Neural progenitor cell (in vitro differentiated cells): ENCODE measurements around the gene PDE6D. TPM values are rescaled to one million over a fixed set of nuclear protein-coding genes. Genes with fewer than 3 reads are reported as not detected.

Source experiments
- DNase-seq: peaks from one replicate; pipeline ENCODE4 v3.0.0-alpha.2; 2016; ENCODE audit warnings: low spot score
- H2AFZ ChIP-seq: fragments of 200-600 bp; sonication (generic); replicated peaks from 2 replicates; pipeline ENCODE4 v1.6.1; 2016; ENCODE audit warnings: antibody characterized with exemption
- H3F3A ChIP-seq: fragments of 200-600 bp; sonication (generic); 2 replicates; pipeline ENCODE4 v1.6.1; 2016; ENCODE audit warnings: antibody characterized with exemption, low read depth
- H3K27ac ChIP-seq: fragments of 200-600 bp; sonication (generic); 2 replicates; pipeline ENCODE4 v1.5.1; 2016; ENCODE audit warnings: mild to moderate bottlenecking
- H3K27me3 ChIP-seq: fragments of 200-600 bp; sonication (generic); 2 replicates; pipeline ENCODE4 v1.6.1; 2016; ENCODE audit warnings: mild to moderate bottlenecking, moderate library complexity
- H3K36me3 ChIP-seq: fragments of 200-600 bp; sonication (generic); 2 replicates; pipeline ENCODE4 v1.5.1; 2016
- H3K4me1 ChIP-seq: fragments of 200-600 bp; sonication (generic); 2 replicates; pipeline ENCODE4 v1.6.1; 2016; ENCODE audit warnings: mixed run types
- H3K4me2 ChIP-seq: fragments of 200-600 bp; sonication (generic); 2 replicates; pipeline ENCODE4 v1.6.1; 2016
- H3K4me3 ChIP-seq: fragments of 200-600 bp; sonication (generic); 2 replicates; pipeline ENCODE4 v1.5.1; 2016
- H3K79me2 ChIP-seq: fragments of 200-600 bp; sonication (generic); 2 replicates; pipeline ENCODE4 v1.6.1; 2016; ENCODE audit warnings: low read depth
- H3K9ac ChIP-seq: fragments of 200-600 bp; sonication (generic); 2 replicates; pipeline ENCODE4 v1.6.1; 2016
- H3K9me3 ChIP-seq: fragments of 200-600 bp; sonication (generic); 2 replicates; pipeline ENCODE4 v1.5.1; 2016; ENCODE audit warnings: low read depth
- H4K20me1 ChIP-seq: fragments of 200-600 bp; sonication (generic); 2 replicates; pipeline ENCODE4 v1.6.1; 2016; ENCODE audit warnings: low read depth
- H3K27ac Mint-ChIP-seq: 3 replicates; pipeline ENCODE4 v1.8.0; 2021; ENCODE audit warnings: mixed read lengths
- H3K27me3 Mint-ChIP-seq: 2 replicates; pipeline ENCODE4 v1.8.0; 2022; ENCODE audit warnings: low read depth, mild to moderate bottlenecking, inconsistent platforms, moderate library complexity, mixed read lengths; ENCODE audit not compliant: insufficient read depth
- H3K36me3 Mint-ChIP-seq: 3 replicates; pipeline ENCODE4 v1.8.0; 2021; ENCODE audit warnings: mixed read lengths
- H3K4me1 Mint-ChIP-seq: 3 replicates; pipeline ENCODE4 v1.8.0; 2021; ENCODE audit warnings: mixed read lengths
- H3K4me3 Mint-ChIP-seq: 3 replicates; pipeline ENCODE4 v1.8.0; 2021; ENCODE audit warnings: mild to moderate bottlenecking, moderate library complexity, mixed read lengths
- H3K9me3 Mint-ChIP-seq: 3 replicates; pipeline ENCODE4 v1.8.0; 2020; ENCODE audit warnings: mixed read lengths
- EZH2 ChIP-seq: fragments of 200-600 bp; sonication (generic); IDR thresholded peaks from 2 replicates; pipeline ENCODE4 v1.6.1; 2017; ENCODE audit warnings: antibody characterized with exemption, mild to moderate bottlenecking, moderate library complexity
- EZH2phosphoT487 ChIP-seq: fragments of 200-600 bp; sonication (generic); IDR thresholded peaks from 2 replicates; pipeline ENCODE4 v1.6.1; 2017; ENCODE audit warnings: antibody characterized with exemption
- total RNA-seq: library from RNA; depleted of rRNA; stranded (reverse); fragments of >200 nt; gene quantifications from 2 replicates; pipeline ENCODE4 v1.2.3, GENCODE V29; 2015; ENCODE audit warnings: low replicate concordance
- TF ChIP-seq, protein P1 (sequence below): fragments of 200-600 bp; sonication (generic); IDR thresholded peaks from 2 replicates; pipeline ENCODE4 v1.5.1; 2017; ENCODE audit warnings: antibody characterized with exemption, mild to moderate bottlenecking

The PDE6D gene
- total RNA-seq, 1 donor from 2014 or later = 52.6 TPM

DNA sequence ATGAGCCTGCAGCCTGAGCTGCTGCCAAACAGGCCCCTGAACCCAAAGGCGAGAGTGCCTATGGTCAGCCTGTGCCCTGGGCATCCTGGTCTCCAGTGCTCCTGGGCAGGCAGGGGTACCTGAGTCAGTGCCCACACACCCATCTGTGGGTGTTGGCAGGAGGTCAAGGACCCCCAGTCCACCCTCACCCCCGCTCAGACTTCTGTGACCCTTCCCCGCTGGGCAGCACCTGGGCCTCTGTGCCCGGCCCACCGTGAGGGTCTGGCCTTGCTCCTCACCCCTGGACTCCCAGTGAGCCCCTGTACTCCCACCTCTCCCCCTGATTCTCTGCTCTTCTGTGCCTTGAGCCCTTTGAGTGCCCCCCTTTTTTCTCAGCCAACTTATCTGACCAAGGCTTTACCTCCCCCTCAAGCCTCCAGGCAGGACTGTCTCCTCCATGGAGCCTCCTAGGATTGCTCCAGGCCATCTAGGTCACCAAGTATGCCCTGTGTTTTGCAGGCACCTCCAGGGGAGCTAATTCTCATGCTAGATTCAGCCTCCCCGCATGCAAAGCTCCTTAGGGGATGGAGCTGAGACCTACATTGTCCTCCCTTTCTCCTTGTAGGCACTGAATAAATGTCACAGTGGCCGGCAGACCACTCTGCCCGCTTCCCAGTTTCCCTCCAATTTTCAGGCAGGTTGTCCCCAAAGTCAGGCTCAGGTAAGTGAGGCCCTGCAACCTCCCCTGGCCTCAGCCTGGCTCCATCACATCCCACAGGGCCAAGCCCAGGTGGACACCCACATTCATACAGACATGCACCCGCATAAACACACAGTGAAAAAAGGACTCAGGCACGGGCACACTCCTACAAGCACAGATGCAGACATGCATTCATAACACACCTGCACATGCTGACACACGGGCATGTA, 94.6 kb downstream of the PDE6D start:
- Histone ChIP-seq H3K4me1 (peaks cover 31% of the 10 kb centered on the region), H3K9ac (no peak overlapping the region), H3K27me3 (no peaks in the 10 kb centered on the region), H3K4me3 (peak overlapping the region; percentile 40), H2AFZ (peak overlapping the region; percentile 68), H4K20me1 (no peaks in the 10 kb centered on the region), H3K4me2 (peak overlapping the region; percentile 78), H3K27ac (no peak overlapping the region), H3K79me2 (peaks cover 14% of the 10 kb centered on the region), H3K9me3 (no peaks in the 10 kb centered on the region), H3K36me3 (no peaks in the 10 kb centered on the region), H3F3A (peaks cover 31% of the 10 kb centered on the region)
- H3K27ac Mint-ChIP-seq = peak overlapping the region; percentile 86
- H3K4me1 Mint-ChIP-seq = peaks cover 53% of the 10 kb centered on the region
- peaks cover 16% of the 10 kb centered on the region for H3K27me3 Mint-ChIP-seq
- no peaks in the 10 kb centered on the region for H3K9me3 Mint-ChIP-seq
- TF ChIP-seq, protein P1, sequence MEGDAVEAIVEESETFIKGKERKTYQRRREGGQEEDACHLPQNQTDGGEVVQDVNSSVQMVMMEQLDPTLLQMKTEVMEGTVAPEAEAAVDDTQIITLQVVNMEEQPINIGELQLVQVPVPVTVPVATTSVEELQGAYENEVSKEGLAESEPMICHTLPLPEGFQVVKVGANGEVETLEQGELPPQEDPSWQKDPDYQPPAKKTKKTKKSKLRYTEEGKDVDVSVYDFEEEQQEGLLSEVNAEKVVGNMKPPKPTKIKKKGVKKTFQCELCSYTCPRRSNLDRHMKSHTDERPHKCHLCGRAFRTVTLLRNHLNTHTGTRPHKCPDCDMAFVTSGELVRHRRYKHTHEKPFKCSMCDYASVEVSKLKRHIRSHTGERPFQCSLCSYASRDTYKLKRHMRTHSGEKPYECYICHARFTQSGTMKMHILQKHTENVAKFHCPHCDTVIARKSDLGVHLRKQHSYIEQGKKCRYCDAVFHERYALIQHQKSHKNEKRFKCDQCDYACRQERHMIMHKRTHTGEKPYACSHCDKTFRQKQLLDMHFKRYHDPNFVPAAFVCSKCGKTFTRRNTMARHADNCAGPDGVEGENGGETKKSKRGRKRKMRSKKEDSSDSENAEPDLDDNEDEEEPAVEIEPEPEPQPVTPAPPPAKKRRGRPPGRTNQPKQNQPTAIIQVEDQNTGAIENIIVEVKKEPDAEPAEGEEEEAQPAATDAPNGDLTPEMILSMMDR = no peak
- no peak for TF ChIP-seq EZH2phosphoT487
- TF ChIP-seq EZH2 = no peak
- peak; percentile 6 for DNase-seq
- peak overlapping the region; percentile 70 for H3K4me3 Mint-ChIP-seq
- no peaks in the 10 kb centered on the region for H3K36me3 Mint-ChIP-seq

GRCh38 chr2:231685349-231686191, 95.5 kb downstream of the PDE6D start:
- Histone ChIP-seq H3F3A (peaks cover 33% of the 10 kb centered on the region), H3K4me1 (peaks cover 28% of the 10 kb centered on the region), H3K4me3 (no peak overlapping the region), H3K27me3 (no peaks in the 10 kb centered on the region), H3K9ac (no peak overlapping the region), H3K9me3 (no peaks in the 10 kb centered on the region), H3K4me2 (peak overlapping the region; percentile 25), H3K79me2 (peaks cover 17% of the 10 kb centered on the region), H3K27ac (no peak overlapping the region), H4K20me1 (no peaks in the 10 kb centered on the region), H2AFZ (no peak overlapping the region), H3K36me3 (no peaks in the 10 kb centered on the region)
- DNase-seq = peak; percentile 62
- H3K27me3 Mint-ChIP-seq = peaks cover 17% of the 10 kb centered on the region
- TF ChIP-seq, protein P1 = peak; percentile 48
- no peak for TF ChIP-seq EZH2phosphoT487
- H3K27ac Mint-ChIP-seq = peak overlapping the region; percentile 79
- peak overlapping the region; percentile 42 for H3K4me3 Mint-ChIP-seq
- peaks cover 49% of the 10 kb centered on the region for H3K4me1 Mint-ChIP-seq
- H3K9me3 Mint-ChIP-seq = no peaks in the 10 kb centered on the region
- no peaks in the 10 kb centered on the region for H3K36me3 Mint-ChIP-seq

- peak; percentile 2 for DNase-seq
- Histone ChIP-seq H3K27me3 (no peaks in the 10 kb centered on the region), H3F3A (peaks cover 43% of the 10 kb centered on the region), H4K20me1 (no peaks in the 10 kb centered on the region), H3K36me3 (no peaks in the 10 kb centered on the region), H2AFZ (no peak overlapping the region), H3K4me3 (no peak overlapping the region), H3K4me2 (no peak overlapping the region), H3K79me2 (peaks cover 17% of the 10 kb centered on the region), H3K27ac (no peak overlapping the region), H3K4me1 (peaks cover 32% of the 10 kb centered on the region), H3K9ac (no peak overlapping the region), H3K9me3 (no peaks in the 10 kb centered on the region)
- Mint-ChIP-seq H3K36me3 (no peaks in the 10 kb centered on the region), H3K9me3 (no peaks in the 10 kb centered on the region), H3K27me3 (peaks cover 20% of the 10 kb centered on the region), H3K27ac (peak overlapping the region; percentile 79), H3K4me1 (peaks cover 51% of the 10 kb centered on the region), H3K4me3 (no peak overlapping the region)
- no peak for TF ChIP-seq EZH2phosphoT487
- TF ChIP-seq EZH2 = no peak
- TF ChIP-seq, protein P1 = no peak
These were observed 96.5 kb downstream of the PDE6D start for GRCh38 chr2:231684314-231685223.
